Prostate gland (tissue), 2 donors: ENCODE data around the gene GBP5. TPM values are rescaled to one million over a fixed set of nuclear protein-coding genes. Genes with fewer than 3 reads are reported as not detected.

Experiments
- DNase-seq: peaks from one replicate; pipeline ENCODE4 v3.0.0-alpha.2; 2019; ENCODE audit warnings: low spot score
- H3K27ac ChIP-seq, 2 donors: fragments of 200-600 bp; sonication (generic); 2 replicates each; pipeline ENCODE4 v1.5.1; 2017 to 2019
- H3K27me3 ChIP-seq: fragments of 200-600 bp; sonication (generic); replicated peaks from 2 replicates; pipeline ENCODE4 v1.5.1; 2019; ENCODE audit not compliant: insufficient read depth
- H3K36me3 ChIP-seq, 2 donors: fragments of 200-600 bp; sonication (generic); 1 replicate in 1 of 2; 2 replicates in 1 of 2; pipeline versions ENCODE4 v1.5.1 to v1.8.1; 2017 to 2019
- H3K4me1 ChIP-seq: fragments of 200-600 bp; sonication (generic); replicated peaks from 2 replicates; pipeline ENCODE4 v1.5.1; 2019
- H3K4me3 ChIP-seq, 2 donors: fragments of 200-600 bp; sonication (generic); 2 replicates each; pipeline ENCODE4 v1.5.1; 2017 to 2019
- H3K9me3 ChIP-seq: fragments of 200-600 bp; sonication (generic); 2 replicates; pipeline ENCODE4 v1.5.1; 2017
- POLR2A ChIP-seq: fragments of 450-650 bp; IDR thresholded peaks from one replicate; pipeline ENCODE4 v1.6.1; 2016; ENCODE audit warnings: antibody characterized with exemption, mild to moderate bottlenecking
- POLR2AphosphoS5 ChIP-seq: sonication (generic); formaldehyde crosslinking; IDR thresholded peaks from one replicate; pipeline ENCODE4 v1.6.1; 2017; ENCODE audit warnings: antibody characterized with exemption
- WGBS: methylation state at CpG from one replicate; pipeline ENCODE4 v1.1.5; 2018; 5-methylcytosine and 5-hydroxymethylcytosine counted together
- intact Hi-C: fragments of 100-400 bp; cut with DNase I; formaldehyde crosslinking; loops from one replicate; pipeline ENCODE4 v1.14.2; 2022
- total RNA-seq, 2 donors: library from RNA; depleted of rRNA; stranded (reverse); fragments of >200 nt; gene quantifications; one replicate each; pipeline ENCODE4 v1.1.0, GENCODE V29; 2016
- TF ChIP-seq, protein P1 (sequence below), 4 experiments: fragments of 200-600 bp in 2 of 4; fragments of 450-650 bp in 2 of 4; sonication (generic) in 2 of 4; IDR thresholded peaks; 1 replicate in 3 of 4; 2 replicates in 1 of 4; pipeline ENCODE4 v1.5.1; 2016 to 2019; ENCODE audit warnings: antibody characterized with exemption in 4 of 4, mild to moderate bottlenecking in 2 of 4, moderate library complexity in 2 of 4

GBP5 gene
- total RNA-seq, 2 donors from 2014 or later: 0.23 to 5.8 TPM

DNA sequence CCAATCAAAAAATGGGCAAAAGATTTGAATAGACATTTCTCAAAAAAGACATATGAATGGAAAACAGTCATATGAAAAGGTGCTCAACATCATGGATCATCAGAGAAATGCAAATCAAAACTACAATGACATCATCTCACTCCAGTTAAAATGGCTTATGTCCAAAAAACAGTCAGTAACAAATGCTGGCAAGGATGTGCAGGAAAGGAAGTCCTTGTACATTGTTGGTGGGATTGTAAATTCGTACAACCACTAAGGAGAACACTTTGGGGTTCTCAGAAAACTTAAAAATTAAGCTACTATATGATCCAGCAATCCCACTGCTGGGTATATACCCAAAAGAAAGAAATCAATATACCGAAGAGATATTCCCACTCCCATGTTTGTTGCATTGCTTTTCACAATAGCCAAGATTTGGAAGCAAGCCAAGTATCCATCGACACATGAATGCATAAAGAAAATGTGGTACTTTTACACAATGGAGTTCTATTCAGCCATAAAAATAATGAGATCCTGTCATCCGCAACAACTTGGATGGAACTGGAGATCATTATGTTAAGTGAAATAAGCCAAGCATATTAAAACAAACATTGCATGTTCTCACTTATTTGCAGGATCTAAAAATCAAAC, 17.9 kb downstream of the GBP5 start:
- TF ChIP-seq POLR2AphosphoS5 (no peak), POLR2A (no peak)
- TF ChIP-seq, protein P1, sequence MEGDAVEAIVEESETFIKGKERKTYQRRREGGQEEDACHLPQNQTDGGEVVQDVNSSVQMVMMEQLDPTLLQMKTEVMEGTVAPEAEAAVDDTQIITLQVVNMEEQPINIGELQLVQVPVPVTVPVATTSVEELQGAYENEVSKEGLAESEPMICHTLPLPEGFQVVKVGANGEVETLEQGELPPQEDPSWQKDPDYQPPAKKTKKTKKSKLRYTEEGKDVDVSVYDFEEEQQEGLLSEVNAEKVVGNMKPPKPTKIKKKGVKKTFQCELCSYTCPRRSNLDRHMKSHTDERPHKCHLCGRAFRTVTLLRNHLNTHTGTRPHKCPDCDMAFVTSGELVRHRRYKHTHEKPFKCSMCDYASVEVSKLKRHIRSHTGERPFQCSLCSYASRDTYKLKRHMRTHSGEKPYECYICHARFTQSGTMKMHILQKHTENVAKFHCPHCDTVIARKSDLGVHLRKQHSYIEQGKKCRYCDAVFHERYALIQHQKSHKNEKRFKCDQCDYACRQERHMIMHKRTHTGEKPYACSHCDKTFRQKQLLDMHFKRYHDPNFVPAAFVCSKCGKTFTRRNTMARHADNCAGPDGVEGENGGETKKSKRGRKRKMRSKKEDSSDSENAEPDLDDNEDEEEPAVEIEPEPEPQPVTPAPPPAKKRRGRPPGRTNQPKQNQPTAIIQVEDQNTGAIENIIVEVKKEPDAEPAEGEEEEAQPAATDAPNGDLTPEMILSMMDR (IDR thresholded peaks at IDR 0.05): no peak
- H3K4me1 ChIP-seq: no peaks in the 10 kb centered on the region
- H3K9me3 ChIP-seq: no peaks in the 10 kb centered on the region
- intact Hi-C loops: no loop called here
- no peak for DNase-seq
- no peaks in the 10 kb centered on the region for H3K27me3 ChIP-seq
- no peaks in the 10 kb centered on the region for H3K36me3 ChIP-seq
- 50% methylated on average over 4 of the region's 4 CpGs for WGBS
- H3K4me3 ChIP-seq: no peak overlapping the region
- no peak overlapping the region for H3K27ac ChIP-seq

DNA sequence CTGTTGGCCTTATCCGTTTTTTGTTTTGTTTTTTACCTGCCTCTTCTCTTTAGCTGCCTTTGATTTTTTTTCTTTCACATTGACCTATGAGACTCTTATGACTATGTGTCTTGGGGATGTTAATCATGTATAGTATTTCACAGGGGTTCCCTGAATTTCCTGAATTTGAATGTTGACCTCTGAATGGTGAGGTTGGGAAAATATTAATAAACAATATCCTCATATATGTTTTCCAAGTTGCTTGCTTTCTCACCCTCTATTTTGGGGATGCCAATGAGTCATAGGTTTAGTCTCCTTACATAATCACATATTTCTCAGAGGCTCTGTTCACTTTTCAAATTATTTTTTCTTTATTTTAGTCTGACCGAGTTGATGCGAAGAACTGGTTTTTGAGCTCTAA, 29.6 kb downstream of the GBP5 start:
- WGBS: 98% methylated on average over 3 of the region's 3 CpGs
- Histone ChIP-seq H3K4me1 (no peaks in the 10 kb centered on the region), H3K27ac (no peak overlapping the region), H3K27me3 (no peaks in the 10 kb centered on the region), H3K4me3 (no peak overlapping the region), H3K9me3 (no peaks in the 10 kb centered on the region), H3K36me3 (no peaks in the 10 kb centered on the region)
- TF ChIP-seq POLR2A (no peak), POLR2AphosphoS5 (no peak)
- TF ChIP-seq, protein P1 (IDR thresholded peaks at IDR 0.05): no peak
- intact Hi-C loops: no loop called here
- no peak for DNase-seq

Other genes with a start within 250 kb of the GBP5 start
- gene GBP3, start 250.0 kb downstream of the GBP5 start, total RNA-seq: 10 to 100 TPM; 15.8 to 32.7 TPM
- gene GBP1, start 207.7 kb downstream of the GBP5 start, total RNA-seq: 10 to 100 TPM in 1 of 2 donors, 1 to 10 TPM in 1; 9.1 to 13.9 TPM
- gene GBP2, start 146.7 kb downstream of the GBP5 start, total RNA-seq: 10 to 100 TPM; 34.8 to 66.4 TPM
- gene GBP7, start 96.9 kb downstream of the GBP5 start, total RNA-seq: not detected
- 1 to 10 TPM; 6.0 to 6.1 TPM for gene GBP4, start 73.9 kb downstream of the GBP5 start, total RNA-seq
- gene GBP6, start 91.2 kb upstream of the GBP5 start, total RNA-seq: not detected